Fibroblast of lung (primary cell): Measurements from ENCODE around the gene ALKBH8. TPM values are rescaled to one million over a fixed set of nuclear protein-coding genes. Genes with fewer than 3 reads are reported as not detected.
A peak's percentile ranks its signal among the peaks of the same experiment; 100 is the strongest.

Source experiments
- DNase-seq, 2 donors: peaks; one replicate each; pipeline versions ENCODE4 v3.0.0 to v3.0.0-alpha.2; 2010; ENCODE audit warnings: low read depth in 2 of 2
- H2AFZ ChIP-seq: 2 replicates; pipeline ENCODE4 v1.5.1; 2012; ENCODE audit warnings: low read length, control low read depth, inconsistent platforms
- H3K27ac ChIP-seq: 2 replicates; pipeline ENCODE4 v1.5.1; 2011; ENCODE audit warnings: low read length, control low read depth; ENCODE audit not compliant: insufficient read depth
- H3K27me3 ChIP-seq: 2 replicates; pipeline ENCODE4 v1.5.1; 2011; ENCODE audit warnings: mild to moderate bottlenecking, low read length; ENCODE audit not compliant: control insufficient read depth, insufficient read depth
- H3K36me3 ChIP-seq: 2 replicates; pipeline ENCODE4 v1.5.1; 2011; ENCODE audit warnings: low read length; ENCODE audit not compliant: control insufficient read depth, insufficient read depth
- H3K4me1 ChIP-seq: 2 replicates; pipeline ENCODE4 v1.5.1; 2011; ENCODE audit warnings: low read length; ENCODE audit not compliant: control insufficient read depth, insufficient read depth; ENCODE audit errors: extremely low read depth
- H3K4me2 ChIP-seq: 2 replicates; pipeline ENCODE4 v1.5.1; 2011; ENCODE audit warnings: low read length, control low read depth; ENCODE audit not compliant: insufficient read depth; ENCODE audit errors: extremely low read depth
- H3K4me3 ChIP-seq, 4 experiments: fragments of 200-600 bp in 1 of 4; sonication (generic) in 1 of 4; replicated peaks in 1 of 4; 2 replicates each; pipeline ENCODE4 v1.5.1; 2011 to 2016; ENCODE audit warnings: low read length in 4 of 4, low read depth in 3 of 4, mild to moderate bottlenecking in 3 of 4, control low read depth in 2 of 4, inconsistent platforms in 1 of 4, mixed read lengths in 1 of 4; ENCODE audit not compliant: insufficient read depth in 1 of 4; ENCODE audit errors: control extremely low read depth in 1 of 4
- H3K79me2 ChIP-seq: 2 replicates; pipeline ENCODE4 v1.5.1; 2012; ENCODE audit warnings: mild to moderate bottlenecking, low read length, inconsistent platforms; ENCODE audit not compliant: control insufficient read depth, insufficient read depth
- H3K9ac ChIP-seq: 2 replicates; pipeline ENCODE4 v1.5.1; 2011; ENCODE audit warnings: mild to moderate bottlenecking, low read length, control low read depth; ENCODE audit not compliant: insufficient read depth
- H3K9me3 ChIP-seq: 2 replicates; pipeline ENCODE4 v1.5.1; 2012; ENCODE audit warnings: low read depth, low read length; ENCODE audit not compliant: control insufficient read depth, insufficient read depth
- H4K20me1 ChIP-seq: 2 replicates; pipeline ENCODE4 v1.5.1; 2011; ENCODE audit warnings: low read length; ENCODE audit not compliant: control insufficient read depth, insufficient read depth; ENCODE audit errors: extremely low read depth
- CTCF ChIP-seq, 2 donors: IDR thresholded peaks in 1 of 2; conservative IDR thresholded peaks in 1 of 2; 1 replicate in 1 of 2; 2 replicates in 1 of 2; pipeline ENCODE4 v1.5.1; 2011 to 2012; ENCODE audit warnings: low read length in 2 of 2, control low read depth in 1 of 2, inconsistent platforms in 1 of 2, low read depth in 1 of 2, mild to moderate bottlenecking in 1 of 2
- EZH2 ChIP-seq: IDR thresholded peaks from 2 replicates; pipeline ENCODE4 v1.5.1; 2012; ENCODE audit warnings: low read length, control low read depth, mild to moderate bottlenecking; ENCODE audit errors: missing control alignments
- polyA plus RNA-seq, 2 donors: library from polyadenylated mRNA; depleted of rRNA in 1 of 2; stranded (reverse) in 1 of 2; unstranded in 1 of 2; fragments of >200 nt; gene quantifications; 2 replicates each; pipeline ENCODE4 v1.2.1, GENCODE V29; 2011 to 2012; ENCODE audit warnings: missing spikeins in 1 of 2
- total RNA-seq: library from RNA; depleted of rRNA; stranded (reverse); fragments of >200 nt; gene quantifications from 2 replicates; pipeline ENCODE4 v1.2.1, GENCODE V29; 2014

ALKBH8 gene
- total and polyA plus RNA-seq, 2 donors (not counting 1 experiment from before 2014, with no cell fraction given) = 8.6 to 11.7 TPM

- H3K4me2 ChIP-seq = no peak overlapping the region
Observed at GRCh38 chr11:107496011-107496410, 69.5 kb downstream of the ALKBH8 start.

DNA sequence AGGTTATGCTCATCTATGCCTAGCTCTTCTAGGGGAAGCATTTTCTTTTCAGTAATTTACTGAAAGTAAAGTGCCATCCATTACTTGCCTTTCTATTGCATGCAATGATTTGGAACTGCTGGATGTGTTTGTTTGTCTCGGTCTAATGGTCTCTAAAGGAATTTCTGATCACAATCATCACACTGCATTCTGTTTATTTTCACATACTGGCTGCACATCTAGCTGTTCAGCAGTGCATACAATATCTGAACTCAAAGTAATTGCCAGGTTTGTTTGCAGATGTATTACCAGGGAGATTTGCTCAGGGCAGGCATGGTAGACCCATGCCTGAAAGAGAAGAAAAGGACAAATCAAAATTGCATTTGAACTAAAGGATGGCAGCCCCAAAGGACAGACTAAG lies 71.5 kb downstream of the ALKBH8 start:
- no peak for TF ChIP-seq EZH2
- no peak for TF ChIP-seq CTCF (conservative IDR thresholded peaks at IDR 0.05 in 1 of 2, IDR thresholded peaks at IDR 0.05 in 1 of 2; ENCODE audit: low read depth in 1 of 2, low read length in 2 of 2)
- Histone ChIP-seq H3K4me3 (no peak overlapping the region), H3K4me2 (no peak overlapping the region), H3K36me3 (no peaks in the 10 kb centered on the region), H3K27ac (no peak overlapping the region), H3K4me1 (no peaks in the 10 kb centered on the region), H4K20me1 (no peaks in the 10 kb centered on the region), H3K9me3 (no peaks in the 10 kb centered on the region), H3K9ac (no peak overlapping the region), H3K79me2 (no peaks in the 10 kb centered on the region), H3K27me3 (no peaks in the 10 kb centered on the region), H2AFZ (no peak overlapping the region)
- no peak for DNase-seq

More at GRCh38 chr11:107496011-107496410, 69.5 kb downstream of the ALKBH8 start:
- TF ChIP-seq EZH2 = no peak
- TF ChIP-seq CTCF (conservative IDR thresholded peaks at IDR 0.05 in 1 of 2, IDR thresholded peaks at IDR 0.05 in 1 of 2; ENCODE audit: low read depth in 1 of 2, low read length in 2 of 2) = no peak
- Histone ChIP-seq H3K4me1 (no peaks in the 10 kb centered on the region), H4K20me1 (no peaks in the 10 kb centered on the region), H3K9ac (no peak overlapping the region), H3K79me2 (no peaks in the 10 kb centered on the region), H3K36me3 (no peaks in the 10 kb centered on the region), H3K4me3 (no peak overlapping the region), H2AFZ (no peak overlapping the region), H3K27ac (no peak overlapping the region), H3K27me3 (no peaks in the 10 kb centered on the region), H3K9me3 (no peaks in the 10 kb centered on the region)
- DNase-seq = peak; percentile 58 to 88

GRCh38 chr11:107493117-107493516 lies 72.4 kb downstream of the ALKBH8 start:
- no peaks in the 10 kb centered on the region for H4K20me1 ChIP-seq
- peak in 1 of 2 donors; percentile 73 for DNase-seq
- H2AFZ ChIP-seq = no peak overlapping the region
- no peak overlapping the region for H3K4me2 ChIP-seq
- no peaks in the 10 kb centered on the region for H3K9me3 ChIP-seq
- no peaks in the 10 kb centered on the region for H3K27me3 ChIP-seq
- H3K79me2 ChIP-seq = no peaks in the 10 kb centered on the region
- H3K36me3 ChIP-seq = no peaks in the 10 kb centered on the region
- no peaks in the 10 kb centered on the region for H3K4me1 ChIP-seq
- no peak overlapping the region for H3K4me3 ChIP-seq
- no peak overlapping the region for H3K27ac ChIP-seq
- TF ChIP-seq CTCF (conservative IDR thresholded peaks at IDR 0.05 in 1 of 2, IDR thresholded peaks at IDR 0.05 in 1 of 2; ENCODE audit: low read depth in 1 of 2, low read length in 2 of 2) = no peak
- no peak for TF ChIP-seq EZH2
- no peak overlapping the region for H3K9ac ChIP-seq
